ENCODE results near the gene MMP15. TPM values are rescaled to one million over a fixed set of nuclear protein-coding genes. Genes with fewer than 3 reads are reported as not detected.

Gene MMP15
- total RNA-seq, 1 donor from 2014 or later = 14.9 TPM

- Histone ChIP-seq H3K4me3 (no peak overlapping the region), H3K36me3 (no peaks in the 10 kb centered on the region), H3K4me1 (no peaks in the 10 kb centered on the region), H3K9me3 (no peaks in the 10 kb centered on the region), H3K27ac (no peak overlapping the region), H3K27me3 (no peaks in the 10 kb centered on the region)
- intact Hi-C loops (cut with DNase I) = no loop called here
- DNase-seq (ENCODE audit: low spot score in 2 of 2) = no peak
- TF ChIP-seq, protein P1, sequence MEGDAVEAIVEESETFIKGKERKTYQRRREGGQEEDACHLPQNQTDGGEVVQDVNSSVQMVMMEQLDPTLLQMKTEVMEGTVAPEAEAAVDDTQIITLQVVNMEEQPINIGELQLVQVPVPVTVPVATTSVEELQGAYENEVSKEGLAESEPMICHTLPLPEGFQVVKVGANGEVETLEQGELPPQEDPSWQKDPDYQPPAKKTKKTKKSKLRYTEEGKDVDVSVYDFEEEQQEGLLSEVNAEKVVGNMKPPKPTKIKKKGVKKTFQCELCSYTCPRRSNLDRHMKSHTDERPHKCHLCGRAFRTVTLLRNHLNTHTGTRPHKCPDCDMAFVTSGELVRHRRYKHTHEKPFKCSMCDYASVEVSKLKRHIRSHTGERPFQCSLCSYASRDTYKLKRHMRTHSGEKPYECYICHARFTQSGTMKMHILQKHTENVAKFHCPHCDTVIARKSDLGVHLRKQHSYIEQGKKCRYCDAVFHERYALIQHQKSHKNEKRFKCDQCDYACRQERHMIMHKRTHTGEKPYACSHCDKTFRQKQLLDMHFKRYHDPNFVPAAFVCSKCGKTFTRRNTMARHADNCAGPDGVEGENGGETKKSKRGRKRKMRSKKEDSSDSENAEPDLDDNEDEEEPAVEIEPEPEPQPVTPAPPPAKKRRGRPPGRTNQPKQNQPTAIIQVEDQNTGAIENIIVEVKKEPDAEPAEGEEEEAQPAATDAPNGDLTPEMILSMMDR (IDR thresholded peaks at IDR 0.05) = no peak
Measured at GRCh38 chr16:58038219-58038641, 12.7 kb downstream of the MMP15 start.

- H3K36me3 ChIP-seq = no peaks in the 10 kb centered on the region
Measured at GRCh38 chr16:58039829-58040495, 14.4 kb downstream of the MMP15 start.

DNA sequence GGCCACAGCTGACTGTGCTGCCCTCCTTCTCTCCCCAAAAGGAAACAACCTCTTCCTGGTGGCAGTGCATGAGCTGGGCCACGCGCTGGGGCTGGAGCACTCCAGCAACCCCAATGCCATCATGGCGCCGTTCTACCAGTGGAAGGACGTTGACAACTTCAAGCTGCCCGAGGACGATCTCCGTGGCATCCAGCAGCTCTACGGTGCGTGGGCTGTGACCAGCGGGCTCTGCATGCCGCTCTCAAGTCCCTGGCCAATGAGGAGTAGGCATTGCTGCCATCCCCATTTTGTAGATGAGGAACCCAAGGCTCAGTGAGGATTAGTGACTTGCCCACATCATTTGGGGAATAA, 14.9 kb downstream of the MMP15 start:
- Histone ChIP-seq H3K9me3 (no peaks in the 10 kb centered on the region), H3K4me1 (no peaks in the 10 kb centered on the region), H3K4me3 (no peak overlapping the region), H3K27ac (no peak overlapping the region), H3K36me3 (no peaks in the 10 kb centered on the region), H3K27me3 (no peaks in the 10 kb centered on the region)
- intact Hi-C loops (cut with DNase I) = no loop called here
- no peak for DNase-seq (ENCODE audit: low spot score in 2 of 2)
- TF ChIP-seq, protein P1 (IDR thresholded peaks at IDR 0.05) = no peak

More at GRCh38 chr16:58039829-58040495, 14.4 kb downstream of the MMP15 start:
- Histone ChIP-seq H3K27me3 (no peaks in the 10 kb centered on the region), H3K4me1 (no peaks in the 10 kb centered on the region), H3K4me3 (no peak overlapping the region), H3K27ac (no peak overlapping the region), H3K9me3 (no peaks in the 10 kb centered on the region)
- intact Hi-C loops (cut with DNase I) = no loop called here
- TF ChIP-seq, protein P1 (IDR thresholded peaks at IDR 0.05) = no peak
- no peak for DNase-seq (ENCODE audit: low spot score in 2 of 2)

- Histone ChIP-seq H3K27ac (no peak overlapping the region), H3K36me3 (no peaks in the 10 kb centered on the region), H3K9me3 (no peaks in the 10 kb centered on the region), H3K4me1 (no peaks in the 10 kb centered on the region), H3K4me3 (no peak overlapping the region), H3K27me3 (no peaks in the 10 kb centered on the region)
- TF ChIP-seq, protein P1 (IDR thresholded peaks at IDR 0.05) = no peak
- no peak for DNase-seq (ENCODE audit: low spot score in 2 of 2)
- intact Hi-C loops (cut with DNase I) = no loop called here
Measured at GRCh38 chr16:58040945-58041627, 15.5 kb downstream of the MMP15 start.

DNA sequence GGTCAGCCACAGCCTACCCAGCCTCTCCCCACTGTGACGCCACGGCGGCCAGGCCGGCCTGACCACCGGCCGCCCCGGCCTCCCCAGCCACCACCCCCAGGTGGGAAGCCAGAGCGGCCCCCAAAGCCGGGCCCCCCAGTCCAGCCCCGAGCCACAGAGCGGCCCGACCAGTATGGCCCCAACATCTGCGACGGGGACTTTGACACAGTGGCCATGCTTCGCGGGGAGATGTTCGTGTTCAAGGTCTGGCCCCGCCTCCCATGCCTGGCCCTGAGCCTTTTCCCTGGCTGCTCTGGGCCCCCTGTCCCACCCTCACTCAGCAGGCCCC, 16.0 kb downstream of the MMP15 start:
- Histone ChIP-seq H3K36me3 (no peaks in the 10 kb centered on the region), H3K9me3 (no peaks in the 10 kb centered on the region), H3K4me1 (no peaks in the 10 kb centered on the region), H3K4me3 (no peak overlapping the region), H3K27me3 (no peaks in the 10 kb centered on the region), H3K27ac (no peak overlapping the region)
- TF ChIP-seq, protein P1 (IDR thresholded peaks at IDR 0.05) = no peak
- intact Hi-C loops (cut with DNase I) = no loop called here
- no peak for DNase-seq (ENCODE audit: low spot score in 2 of 2)

All from ascending aorta (tissue), 2 donors.